ENCODE data around the gene KRTAP3-2.
"Not testable (repeated sequence)": the region's sequence is repeated elsewhere in the genome, so short reads cannot be mapped to it uniquely, and the experiment has no call there.

Gene KRTAP3-2

GRCh38 chr17:40999563-40999962 lies at the start of gene KRTAP3-2:
KRTAP3-2 (minus strand) TSS chr17:40999906; CDS start chr17:40999853, 53 bp downstream.
- not testable (repeated sequence) for H3K4me1 ChIP-seq (ENCODE audit: control insufficient read depth in 1 of 2, insufficient read depth in 2 of 2, low read length in 2 of 2); H3K27me3 ChIP-seq (ENCODE audit: low read depth, low read length); H3K4me3 ChIP-seq (ENCODE audit: low read depth in 1 of 2, low read length in 2 of 2); H3K27ac ChIP-seq (ENCODE audit: low read length); H3K36me3 ChIP-seq (ENCODE audit: control insufficient read depth in 1 of 2, insufficient read depth in 2 of 2, low read length in 2 of 2); H3K9me3 ChIP-seq (ENCODE audit: control insufficient read depth in 1 of 2, low read length in 2 of 2)

DNA sequence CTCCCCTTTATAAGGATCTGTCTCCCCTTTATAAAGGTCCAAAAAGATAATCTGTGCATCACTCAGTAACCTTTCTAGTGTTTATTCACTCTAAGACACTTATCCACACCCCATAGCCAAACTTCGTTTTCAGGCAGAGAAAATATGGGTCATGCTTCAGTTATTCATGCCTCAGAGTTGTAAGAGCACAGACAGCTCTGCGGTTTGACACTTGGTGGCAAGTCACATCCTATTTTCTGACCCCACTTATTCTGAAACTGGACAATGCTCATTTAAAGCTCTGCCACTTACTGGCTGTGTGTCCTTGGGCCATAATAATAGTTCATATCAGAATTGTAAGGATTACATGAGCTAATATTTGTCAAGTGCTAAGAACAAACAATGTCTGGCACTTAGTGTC lies 49.4 kb upstream of the KRTAP3-2 start:
- no peak overlapping the region for H3K27ac ChIP-seq (ENCODE audit: low read length)

DNA sequence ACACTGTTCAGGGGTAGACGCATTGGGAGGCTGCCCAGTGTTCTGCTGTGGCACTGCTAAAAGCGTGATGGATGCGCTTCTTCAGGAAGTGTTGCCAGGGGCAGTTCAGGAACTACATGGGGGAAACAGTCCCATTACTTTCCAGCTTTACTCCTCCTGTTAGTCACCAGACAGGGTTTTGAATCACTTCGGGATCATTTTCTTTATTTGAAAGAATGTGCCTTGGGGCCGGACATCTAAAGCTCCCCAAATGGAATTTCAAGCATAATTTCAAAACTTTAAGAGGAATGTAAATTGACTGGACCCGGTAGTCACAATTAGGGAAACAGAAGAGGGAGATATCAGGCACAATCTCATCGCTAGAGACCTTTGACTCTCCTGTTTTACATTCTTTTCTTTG lies 48.7 kb upstream of the KRTAP3-2 start:
- Histone ChIP-seq H3K27ac (ENCODE audit: low read length) (no peak overlapping the region), H3K36me3 (ENCODE audit: control insufficient read depth in 1 of 2, insufficient read depth in 2 of 2, low read length in 2 of 2) (no peaks in the 10 kb centered on the region), H3K27me3 (ENCODE audit: low read depth, low read length) (no peaks in the 10 kb centered on the region), H3K4me3 (ENCODE audit: low read depth in 1 of 2, low read length in 2 of 2) (no peak overlapping the region), H3K4me1 (ENCODE audit: control insufficient read depth in 1 of 2, insufficient read depth in 2 of 2, low read length in 2 of 2) (no peaks in the 10 kb centered on the region), H3K9me3 (ENCODE audit: control insufficient read depth in 1 of 2, low read length in 2 of 2) (peaks cover 0 to 4% of the 10 kb centered on the region in 2 donors)

More for the DNA sequence above, 49.4 kb upstream of the KRTAP3-2 start:
- Histone ChIP-seq H3K36me3 (ENCODE audit: control insufficient read depth in 1 of 2, insufficient read depth in 2 of 2, low read length in 2 of 2) (no peaks in the 10 kb centered on the region), H3K27me3 (ENCODE audit: low read depth, low read length) (no peaks in the 10 kb centered on the region), H3K4me3 (ENCODE audit: low read depth in 1 of 2, low read length in 2 of 2) (no peak overlapping the region), H3K9me3 (ENCODE audit: control insufficient read depth in 1 of 2, low read length in 2 of 2) (no peaks in the 10 kb centered on the region), H3K4me1 (ENCODE audit: control insufficient read depth in 1 of 2, insufficient read depth in 2 of 2, low read length in 2 of 2) (no peaks in the 10 kb centered on the region)

GRCh38 chr17:41046735-41047465 lies 47.2 kb upstream of the KRTAP3-2 start, which contains the start of gene KRTAP2-1:
KRTAP2-1 (minus strand) TSS chr17:41047316; CDS start chr17:41047267, 49 bp downstream.
- not testable (repeated sequence) for H3K4me1 ChIP-seq (ENCODE audit: control insufficient read depth in 1 of 2, insufficient read depth in 2 of 2, low read length in 2 of 2); H3K9me3 ChIP-seq (ENCODE audit: control insufficient read depth in 1 of 2, low read length in 2 of 2); H3K27me3 ChIP-seq (ENCODE audit: low read depth, low read length); H3K36me3 ChIP-seq (ENCODE audit: control insufficient read depth in 1 of 2, insufficient read depth in 2 of 2, low read length in 2 of 2); H3K27ac ChIP-seq (ENCODE audit: low read length); H3K4me3 ChIP-seq (ENCODE audit: low read depth in 1 of 2, low read length in 2 of 2)

DNA sequence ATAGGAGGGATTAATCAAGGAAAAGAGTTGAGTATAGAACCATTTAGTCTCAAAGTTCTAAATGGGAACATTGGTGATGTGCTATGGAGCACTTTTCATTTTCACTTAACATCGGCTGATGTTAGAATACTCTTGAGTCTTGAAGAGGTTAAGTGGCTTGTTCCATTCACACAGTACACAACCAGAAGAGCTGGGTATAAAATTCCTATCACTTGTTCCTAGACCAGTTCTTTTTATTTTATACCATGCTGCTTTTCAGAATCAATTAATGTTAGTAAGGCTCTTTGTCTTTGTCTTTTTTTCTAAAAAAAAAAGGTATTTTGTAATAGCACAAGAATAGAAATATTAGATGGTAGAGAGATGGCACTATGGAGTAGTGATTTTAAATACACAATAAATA lies 43.2 kb upstream of the KRTAP3-2 start:
- H3K36me3 ChIP-seq (ENCODE audit: control insufficient read depth in 1 of 2, insufficient read depth in 2 of 2, low read length in 2 of 2): no peaks in the 10 kb centered on the region
- H3K9me3 ChIP-seq (ENCODE audit: control insufficient read depth in 1 of 2, low read length in 2 of 2): peaks cover 0 to 8% of the 10 kb centered on the region in 2 donors
- H3K27ac ChIP-seq (ENCODE audit: low read length): no peak overlapping the region
- no peak overlapping the region for H3K4me3 ChIP-seq (ENCODE audit: low read depth in 1 of 2, low read length in 2 of 2)
- no peaks in the 10 kb centered on the region for H3K27me3 ChIP-seq (ENCODE audit: low read depth, low read length)
- H3K4me1 ChIP-seq (ENCODE audit: control insufficient read depth in 1 of 2, insufficient read depth in 2 of 2, low read length in 2 of 2): no peaks in the 10 kb centered on the region

DNA sequence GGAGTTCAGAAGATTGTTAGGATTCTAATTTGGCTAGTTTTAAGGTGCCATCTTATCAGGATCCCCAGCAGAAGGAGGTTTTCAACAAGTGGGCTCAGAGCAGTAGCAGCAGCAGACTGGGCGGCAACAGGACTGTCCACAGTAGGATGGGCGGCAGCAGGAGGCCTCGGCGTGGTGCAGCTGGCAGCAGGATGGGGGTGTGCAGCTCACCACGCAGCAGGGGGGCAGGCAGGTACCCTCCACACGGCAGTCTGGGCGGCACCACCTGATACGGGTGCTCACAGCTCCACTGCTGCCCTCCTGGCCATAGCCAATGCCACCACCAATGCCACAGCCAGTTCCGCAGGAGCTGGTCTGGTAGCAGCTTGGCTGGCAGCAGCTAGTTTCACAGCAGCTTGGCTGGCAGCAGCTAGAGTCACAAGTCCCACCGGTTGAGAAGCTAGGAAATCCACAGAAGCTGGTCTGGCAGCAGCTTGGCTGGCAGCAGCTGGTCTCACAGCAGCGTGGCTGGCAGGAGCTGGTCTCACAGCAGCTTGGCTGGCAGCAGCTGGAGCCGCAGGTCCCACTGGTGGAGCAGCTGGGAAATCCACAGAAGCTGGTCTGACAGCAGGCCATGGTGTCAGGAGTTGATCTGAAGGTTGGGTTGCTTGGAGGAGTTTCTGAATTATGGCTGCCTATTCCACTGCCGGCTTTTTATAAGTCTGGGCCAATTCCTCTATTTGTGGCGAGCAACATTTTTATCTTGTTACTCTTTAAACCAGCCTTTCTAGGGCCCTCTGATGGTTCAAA lies 41.3 kb upstream of the KRTAP3-2 start, which contains the start of gene KRTAP1-1:
KRTAP1-1 (minus strand) TSS at position 668 of the 789 bp plus-strand sequence; CDS start at position 615, 53 bp downstream.
- H3K27ac ChIP-seq (ENCODE audit: low read length); H3K4me3 ChIP-seq (ENCODE audit: low read depth in 1 of 2, low read length in 2 of 2); H3K4me1 ChIP-seq (ENCODE audit: control insufficient read depth in 1 of 2, insufficient read depth in 2 of 2, low read length in 2 of 2); H3K9me3 ChIP-seq (ENCODE audit: control insufficient read depth in 1 of 2, low read length in 2 of 2); H3K27me3 ChIP-seq (ENCODE audit: low read depth, low read length); H3K36me3 ChIP-seq (ENCODE audit: control insufficient read depth in 1 of 2, insufficient read depth in 2 of 2, low read length in 2 of 2): not testable (repeated sequence)

GRCh38 chr17:41037853-41038350 lies 38.2 kb upstream of the KRTAP3-2 start:
- Histone ChIP-seq H3K27me3 (ENCODE audit: low read depth, low read length) (no peaks in the 10 kb centered on the region), H3K36me3 (ENCODE audit: control insufficient read depth in 1 of 2, insufficient read depth in 2 of 2, low read length in 2 of 2) (no peaks in the 10 kb centered on the region), H3K9me3 (ENCODE audit: control insufficient read depth in 1 of 2, low read length in 2 of 2) (peaks cover 0 to 4% of the 10 kb centered on the region in 2 donors), H3K27ac (ENCODE audit: low read length) (no peak overlapping the region), H3K4me1 (ENCODE audit: control insufficient read depth in 1 of 2, insufficient read depth in 2 of 2, low read length in 2 of 2) (no peaks in the 10 kb centered on the region), H3K4me3 (ENCODE audit: low read depth in 1 of 2, low read length in 2 of 2) (no peak overlapping the region)

- H3K27me3 ChIP-seq (ENCODE audit: low read depth, low read length); H3K36me3 ChIP-seq (ENCODE audit: control insufficient read depth in 1 of 2, insufficient read depth in 2 of 2, low read length in 2 of 2); H3K4me1 ChIP-seq (ENCODE audit: control insufficient read depth in 1 of 2, insufficient read depth in 2 of 2, low read length in 2 of 2); H3K4me3 ChIP-seq (ENCODE audit: low read depth in 1 of 2, low read length in 2 of 2); H3K27ac ChIP-seq (ENCODE audit: low read length); H3K9me3 ChIP-seq (ENCODE audit: control insufficient read depth in 1 of 2, low read length in 2 of 2): not testable (repeated sequence)
Observed at GRCh38 chr17:41034346-41034935, 34.7 kb upstream of the KRTAP3-2 start, which contains the start of gene KRTAP1-3. KRTAP1-3 (minus strand) TSS chr17:41034874; CDS start chr17:41034821, 53 bp downstream.

- Histone ChIP-seq H3K27ac (ENCODE audit: low read length) (no peak within 1 kb of the TSS), H3K4me1 (ENCODE audit: control insufficient read depth in 1 of 2, insufficient read depth in 2 of 2, low read length in 2 of 2) (no peaks in the 10 kb centered on the region), H3K9me3 (ENCODE audit: control insufficient read depth in 1 of 2, low read length in 2 of 2) (no peaks in the 10 kb centered on the region), H3K4me3 (ENCODE audit: low read depth in 1 of 2, low read length in 2 of 2) (no peak within 1 kb of the TSS), H3K36me3 (ENCODE audit: control insufficient read depth in 1 of 2, insufficient read depth in 2 of 2, low read length in 2 of 2) (no peaks in the 10 kb centered on the region), H3K27me3 (ENCODE audit: low read depth, low read length) (no peaks in the 10 kb centered on the region)
Observed at GRCh38 chr17:41029633-41030245, 30.0 kb upstream of the KRTAP3-2 start, which contains the start of gene KRTAP1-4. KRTAP1-4 (minus strand) TSS chr17:41030195; CDS start chr17:41030078, 117 bp downstream.

- no peaks in the 10 kb centered on the region for H3K27me3 ChIP-seq (ENCODE audit: low read depth, low read length)
Observed at GRCh38 chr17:41026715-41027471, 27.2 kb upstream of the KRTAP3-2 start, which contains the start of gene KRTAP1-5. KRTAP1-5 (minus strand) TSS chr17:41027208; CDS start chr17:41027155, 53 bp downstream.

More at GRCh38 chr17:41026715-41027471, 27.2 kb upstream of the KRTAP3-2 start, which contains the start of gene KRTAP1-5:
- Histone ChIP-seq H3K9me3 (ENCODE audit: control insufficient read depth in 1 of 2, low read length in 2 of 2) (no peaks in the 10 kb centered on the region), H3K36me3 (ENCODE audit: control insufficient read depth in 1 of 2, insufficient read depth in 2 of 2, low read length in 2 of 2) (no peaks in the 10 kb centered on the region), H3K27ac (ENCODE audit: low read length) (no peak within 1 kb of the TSS), H3K4me1 (ENCODE audit: control insufficient read depth in 1 of 2, insufficient read depth in 2 of 2, low read length in 2 of 2) (no peaks in the 10 kb centered on the region), H3K4me3 (ENCODE audit: low read depth in 1 of 2, low read length in 2 of 2) (no peak within 1 kb of the TSS)

Data from muscle layer of duodenum (tissue), 2 donors.